Measurements from ENCODE around the gene RPLP2.

DNA sequence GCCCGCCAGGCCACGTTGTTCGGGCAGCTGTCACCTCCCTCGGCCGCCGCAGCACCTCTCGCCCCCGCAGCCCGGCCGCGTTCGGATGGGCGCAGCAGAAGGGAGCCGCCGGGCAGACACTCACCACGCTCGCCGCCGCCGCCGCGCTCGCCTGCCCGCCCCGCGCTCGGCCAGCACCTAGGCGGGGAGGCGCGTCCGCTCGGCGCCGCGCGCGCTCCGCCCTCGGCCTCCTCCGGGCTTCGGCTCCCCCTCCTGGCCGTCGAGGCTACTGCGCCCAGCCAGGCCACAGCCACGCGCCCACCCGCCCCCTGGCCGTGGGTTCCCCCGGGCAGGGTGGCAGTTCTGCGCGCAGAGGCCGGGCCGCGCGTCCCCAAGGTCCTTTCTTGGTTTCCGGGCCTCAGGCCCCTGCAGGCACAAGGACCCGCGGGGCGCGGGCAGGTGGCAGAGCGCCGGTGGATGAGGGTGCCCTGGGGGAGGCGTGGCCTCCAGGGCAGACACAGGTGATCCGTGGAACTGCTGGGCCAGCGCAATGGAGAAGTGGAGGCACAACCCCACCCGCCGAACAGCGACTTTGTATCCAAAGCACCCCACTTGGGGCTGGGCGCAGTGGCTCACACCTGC lies 11.6 kb upstream of the RPLP2 start, which contains the start of gene SLC25A22:
- TF ChIP-seq CTCF (IDR thresholded peaks at IDR 0.05 in 4 of 5, conservative IDR thresholded peaks at IDR 0.05 in 1 of 5) (peak; percentile 73 to 97 (median 92)), POLR2A (IDR thresholded peaks at IDR 0.05) (no peak)
